Midbrain (tissue), 1 donor: Measurements from ENCODE around the gene TRIM67.
"Not testable (repeated sequence)": the region's sequence is repeated elsewhere in the genome, so short reads cannot be mapped to it uniquely, and the experiment has no call there.

Experiments used
- DNase-seq: peaks from one replicate; lab custom pipeline; 2025; lab: John Stamatoyannopoulos, UW

The TRIM67 gene

DNA sequence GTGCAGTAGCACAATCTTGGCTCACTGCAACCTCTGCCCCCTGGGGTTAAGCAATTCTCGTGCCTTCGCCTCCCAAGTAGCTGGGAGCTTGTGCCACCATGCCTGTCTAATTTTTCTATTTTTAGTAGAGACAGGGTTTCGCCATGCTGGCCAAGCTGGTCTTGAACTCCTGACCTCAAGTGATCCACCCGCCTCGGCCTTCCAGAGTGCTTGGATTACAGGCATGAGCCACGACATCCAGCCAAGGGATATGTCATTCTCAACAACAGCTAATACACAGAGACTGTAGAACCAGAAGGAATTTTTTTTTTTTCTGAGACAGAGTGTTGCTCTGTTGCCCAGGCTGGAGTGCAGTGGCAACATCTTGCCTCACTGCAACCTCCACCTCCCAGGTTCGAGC, 3.7 kb upstream of the TRIM67 start:
- not testable (repeated sequence) for DNase-seq

DNA sequence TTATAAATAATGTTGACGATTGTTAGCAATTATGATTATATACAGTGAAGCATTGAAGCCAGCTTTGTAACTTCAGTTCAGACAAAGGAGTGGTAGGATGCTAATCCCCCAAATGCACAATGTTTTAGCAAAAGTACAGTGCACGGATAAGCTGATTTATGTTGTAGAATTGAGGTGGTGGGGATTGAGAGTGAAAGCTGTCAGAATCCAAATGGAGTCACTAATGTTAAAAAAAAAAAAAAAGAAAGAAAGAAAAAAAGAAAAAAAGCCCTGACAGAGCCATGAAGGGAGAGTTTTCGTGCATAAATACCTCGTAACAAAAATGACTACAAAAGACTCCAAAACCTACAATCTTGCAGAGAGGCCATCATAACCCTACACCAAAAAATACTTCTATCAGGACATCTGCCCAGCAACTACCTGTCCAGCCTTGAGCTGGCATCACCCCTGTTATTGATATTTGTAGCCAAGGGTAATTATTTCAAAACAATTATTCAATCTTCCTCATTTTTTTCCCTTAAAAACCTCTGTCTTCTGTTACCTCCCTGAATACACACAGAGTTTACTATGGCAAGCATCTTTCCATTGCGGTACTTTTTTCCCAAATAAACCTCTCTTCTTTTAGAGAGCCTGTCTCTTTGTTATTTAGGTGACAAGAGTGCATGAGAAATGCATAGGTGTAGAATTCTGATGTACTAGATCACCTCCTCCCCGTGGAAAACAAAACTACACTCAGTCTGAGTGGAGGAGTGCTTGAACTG, 2.5 kb upstream of the TRIM67 start:
- no peak for DNase-seq

GRCh38 chr1:231159963-231160761, 1.7 kb upstream of the TRIM67 start:
- DNase-seq = no peak

DNA sequence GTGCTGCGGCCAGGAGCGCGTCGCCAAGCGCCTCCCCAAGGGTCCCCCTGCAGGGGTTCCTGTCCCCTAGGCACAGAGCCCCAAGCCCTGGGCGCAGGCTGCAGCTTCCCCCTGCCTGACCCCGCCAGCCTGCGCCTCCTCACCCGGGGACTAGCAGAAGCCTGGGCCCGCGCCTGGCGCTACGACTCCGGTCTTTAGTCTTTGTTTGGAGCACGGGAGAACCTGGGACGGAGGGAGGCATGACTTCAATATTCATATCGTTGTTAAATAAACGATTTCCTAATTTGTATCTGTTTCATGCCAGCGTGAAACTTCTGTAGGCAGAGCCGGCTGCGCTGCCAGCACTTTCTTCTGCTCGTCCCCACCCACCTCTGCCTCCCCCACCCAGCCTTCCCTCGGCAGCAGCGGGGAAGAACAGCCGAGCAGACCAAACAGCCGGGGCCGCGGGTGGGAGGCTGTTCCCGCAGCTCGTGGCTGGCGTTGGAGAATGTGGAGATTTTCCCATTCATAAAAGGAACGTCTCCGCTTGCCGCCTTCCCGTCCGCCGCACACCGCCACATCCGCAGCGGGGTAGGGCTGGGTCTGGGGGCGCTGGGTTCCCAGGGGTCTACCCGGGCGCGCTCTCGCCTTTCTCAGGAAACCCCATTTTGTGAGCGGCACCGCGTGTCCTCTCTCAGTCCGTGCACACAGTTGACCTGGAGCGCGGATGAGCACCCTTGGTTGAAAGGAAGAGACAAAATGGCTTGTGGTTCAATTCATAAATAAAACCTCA, 777 bp upstream of the TRIM67 start:
- DNase-seq = no peak

GRCh38 chr1:231162297-231162969, 575 bp downstream of the TRIM67 start:
- DNase-seq = peak; percentile 37

DNA sequence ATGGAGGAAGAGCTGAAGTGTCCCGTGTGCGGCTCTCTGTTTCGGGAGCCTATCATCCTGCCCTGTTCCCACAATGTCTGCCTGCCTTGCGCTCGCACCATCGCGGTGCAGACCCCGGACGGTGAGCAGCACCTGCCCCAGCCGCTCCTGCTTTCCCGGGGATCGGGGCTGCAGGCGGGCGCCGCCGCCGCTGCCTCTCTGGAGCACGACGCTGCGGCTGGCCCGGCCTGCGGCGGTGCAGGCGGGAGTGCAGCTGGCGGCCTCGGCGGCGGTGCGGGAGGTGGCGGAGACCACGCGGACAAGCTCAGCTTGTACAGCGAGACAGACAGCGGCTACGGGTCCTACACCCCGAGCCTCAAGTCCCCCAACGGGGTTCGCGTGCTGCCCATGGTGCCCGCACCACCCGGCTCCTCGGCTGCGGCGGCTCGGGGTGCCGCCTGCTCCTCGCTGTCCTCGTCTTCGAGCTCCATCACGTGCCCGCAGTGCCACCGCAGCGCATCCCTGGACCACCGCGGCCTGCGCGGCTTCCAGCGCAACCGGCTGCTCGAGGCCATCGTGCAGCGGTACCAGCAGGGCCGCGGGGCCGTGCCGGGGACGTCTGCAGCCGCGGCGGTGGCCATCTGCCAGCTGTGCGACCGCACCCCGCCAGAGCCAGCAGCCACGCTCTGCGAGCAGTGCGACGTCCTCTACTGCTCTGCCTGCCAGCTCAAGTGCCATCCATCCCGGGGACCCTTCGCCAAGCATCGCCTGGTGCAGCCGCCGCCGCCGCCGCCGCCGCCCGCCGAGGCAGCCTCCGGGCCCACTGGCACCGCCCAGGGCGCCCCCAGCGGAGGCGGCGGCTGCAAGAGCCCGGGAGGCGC, 1.3 kb downstream of the TRIM67 start:
- DNase-seq = no peak

DNA sequence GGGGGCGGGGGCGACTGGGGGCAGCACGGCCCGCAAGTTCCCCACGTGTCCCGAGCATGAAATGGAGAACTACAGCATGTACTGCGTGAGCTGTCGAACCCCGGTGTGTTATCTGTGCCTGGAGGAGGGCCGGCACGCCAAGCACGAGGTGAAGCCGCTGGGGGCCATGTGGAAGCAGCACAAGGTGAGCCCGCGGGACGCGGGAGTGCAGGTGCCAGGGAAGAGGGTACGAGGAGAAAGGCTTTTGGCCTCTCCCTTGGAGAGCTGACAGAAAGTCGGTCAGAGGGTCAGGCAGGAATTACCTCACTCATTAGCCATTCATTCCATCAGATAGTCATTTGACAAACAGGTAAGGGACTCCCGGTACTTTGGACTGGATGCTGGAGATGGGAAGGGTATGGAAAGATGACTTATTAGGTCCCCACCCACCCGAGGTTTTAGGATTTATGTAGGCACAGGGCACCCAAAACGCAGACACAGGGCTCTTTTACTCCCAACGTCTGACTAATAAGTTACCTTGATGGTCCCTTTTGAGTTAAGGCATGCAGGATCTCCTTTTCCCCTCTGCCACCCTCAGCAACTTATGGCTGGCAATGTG, 2.1 kb downstream of the TRIM67 start:
- DNase-seq = no peak

DNA sequence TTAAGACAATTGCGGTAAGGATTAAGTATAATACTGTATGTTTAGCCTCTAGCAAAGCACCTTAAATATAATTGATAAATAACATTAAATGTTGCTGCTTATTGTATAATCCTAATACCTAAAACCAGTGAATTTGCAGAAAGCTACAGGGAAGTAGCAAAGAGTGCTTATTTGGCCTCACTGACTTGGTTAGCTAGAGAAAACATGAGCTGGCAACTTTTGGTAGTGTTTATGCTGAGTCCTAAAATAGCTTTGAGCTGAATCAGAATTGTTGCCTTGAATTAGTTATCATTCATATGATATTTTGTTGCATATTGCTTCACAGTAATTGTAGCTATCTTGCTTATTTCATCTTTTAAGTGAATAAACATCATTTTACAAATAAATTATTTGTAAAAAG, 3.5 kb downstream of the TRIM67 start:
- DNase-seq = no peak

- DNase-seq = no peak
Measured at GRCh38 chr1:231166398-231166797, 4.5 kb downstream of the TRIM67 start.

- no peak for DNase-seq
Measured at GRCh38 chr1:231170875-231171274, 9.0 kb downstream of the TRIM67 start.

GRCh38 chr1:231171623-231172197, 9.9 kb downstream of the TRIM67 start:
- no peak for DNase-seq

DNA sequence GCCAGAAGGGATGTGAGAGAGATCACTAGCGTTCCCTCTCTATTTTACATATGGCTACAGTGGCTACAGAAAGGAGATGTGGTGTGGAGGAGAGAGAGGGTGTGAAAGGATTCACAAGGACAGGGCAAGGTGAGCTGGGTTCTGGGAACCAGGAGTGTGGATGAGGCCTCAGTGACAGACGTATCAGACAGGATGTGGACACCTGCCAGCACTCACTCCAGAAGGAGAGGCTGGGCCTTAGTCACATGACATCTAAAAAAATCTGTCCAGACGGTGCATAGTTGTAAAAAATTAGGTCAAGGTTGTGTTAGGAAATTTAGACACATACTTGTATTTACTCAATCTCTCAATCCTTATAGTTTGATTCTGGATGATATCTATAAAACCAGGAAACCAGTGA, 10.6 kb downstream of the TRIM67 start:
- DNase-seq = no peak

- DNase-seq = no peak
Measured at GRCh38 chr1:231176421-231176820, 14.6 kb downstream of the TRIM67 start.

GRCh38 chr1:231177226-231177625, 15.4 kb downstream of the TRIM67 start:
- no peak for DNase-seq

- DNase-seq = no peak
Measured at GRCh38 chr1:231177936-231178335, 16.1 kb downstream of the TRIM67 start.

- DNase-seq = no peak
Measured at GRCh38 chr1:231178970-231179369, 17.1 kb downstream of the TRIM67 start.

DNA sequence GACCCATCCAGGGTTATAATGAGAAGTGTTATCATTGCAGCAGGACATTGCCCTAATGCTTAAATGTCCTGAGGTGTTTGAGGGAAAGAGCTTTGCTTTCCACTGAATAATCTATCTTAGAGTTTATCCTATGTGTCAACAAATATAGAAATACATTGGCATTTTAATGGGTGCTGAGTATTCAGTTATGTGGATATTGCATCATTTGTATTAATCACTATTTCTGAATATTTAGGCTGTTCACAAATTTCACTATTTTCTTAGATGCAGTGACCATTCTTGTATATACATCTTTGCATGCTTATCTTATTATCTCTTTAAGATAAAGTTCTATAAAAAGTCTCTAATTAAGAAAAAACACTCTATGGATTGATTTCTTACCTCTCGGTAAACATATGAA, 18.2 kb downstream of the TRIM67 start:
- DNase-seq = no peak

GRCh38 chr1:231181271-231181670, 19.4 kb downstream of the TRIM67 start:
- no peak for DNase-seq

DNA sequence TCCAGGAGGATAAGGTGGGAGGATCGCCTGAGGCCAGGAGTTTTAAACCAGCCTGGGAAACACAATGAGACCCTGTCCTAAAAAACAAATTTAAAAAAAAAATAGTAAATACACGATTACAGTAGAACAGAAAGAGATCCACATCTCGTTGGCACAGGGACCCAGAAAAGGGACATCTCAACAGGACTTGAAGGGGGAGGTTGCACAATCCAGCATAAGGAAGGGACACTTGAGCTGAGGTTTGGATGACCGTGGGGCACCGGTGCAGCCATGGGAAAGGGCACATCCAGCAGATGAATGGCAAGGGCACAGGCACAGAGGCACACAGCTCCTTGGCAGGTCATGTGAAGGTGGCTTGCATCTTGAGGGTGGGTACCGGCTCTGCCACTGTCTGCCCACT, 20.5 kb downstream of the TRIM67 start:
- no peak for DNase-seq
